Measurements from ENCODE around the gene CCDC51.
"Not testable (repeated sequence)": the region's sequence is repeated elsewhere in the genome, so short reads cannot be mapped to it uniquely, and the experiment has no call there.

CCDC51 gene

GRCh38 chr3:48439820-48440589 lies at the start of gene CCDC51, which contains the start of gene TMA7:
CCDC51 (minus strand) TSS chr3:48440119; CDS start chr3:48435128, 4,991 bp downstream.
TMA7 (plus strand) TSS chr3:48440257; CDS start chr3:48440297, 40 bp downstream.
- DNase-seq (ENCODE audit: low spot score) = peak; percentile 97

GRCh38 chr3:48486952-48487351 lies 47.0 kb upstream of the CCDC51 start:
- no peak for DNase-seq (ENCODE audit: low spot score)

- not testable (repeated sequence) for DNase-seq (ENCODE audit: low spot score)
These were observed 42.9 kb upstream of the CCDC51 start for GRCh38 chr3:48482822-48483221.

- DNase-seq (ENCODE audit: low spot score) = not testable (repeated sequence)
These were observed 41.0 kb upstream of the CCDC51 start for GRCh38 chr3:48480891-48481290.

- no peak for DNase-seq (ENCODE audit: low spot score)
These were observed 39.0 kb upstream of the CCDC51 start for GRCh38 chr3:48478626-48479555.

- no peak for DNase-seq (ENCODE audit: low spot score)
These were observed 38.1 kb upstream of the CCDC51 start for GRCh38 chr3:48477959-48478520.

GRCh38 chr3:48476426-48477053 lies 36.6 kb upstream of the CCDC51 start:
- no peak for DNase-seq (ENCODE audit: low spot score)

- no peak for DNase-seq (ENCODE audit: low spot score)
These were observed 35.3 kb upstream of the CCDC51 start for GRCh38 chr3:48475188-48475587.

- no peak for DNase-seq (ENCODE audit: low spot score)
These were observed 34.7 kb upstream of the CCDC51 start for GRCh38 chr3:48474619-48475018.

GRCh38 chr3:48474031-48474430 lies 34.1 kb upstream of the CCDC51 start:
- not testable (repeated sequence) for DNase-seq (ENCODE audit: low spot score)

GRCh38 chr3:48473617-48473952 lies 33.7 kb upstream of the CCDC51 start:
- DNase-seq (ENCODE audit: low spot score) = no peak

- peak; percentile 96 for DNase-seq (ENCODE audit: low spot score)
These were observed 33.2 kb upstream of the CCDC51 start for GRCh38 chr3:48472923-48473616.

GRCh38 chr3:48472673-48472922 lies 32.7 kb upstream of the CCDC51 start:
- no peak for DNase-seq (ENCODE audit: low spot score)

- no peak for DNase-seq (ENCODE audit: low spot score)
These were observed 30.4 kb upstream of the CCDC51 start for GRCh38 chr3:48470286-48470685.

GRCh38 chr3:48469046-48469915 lies 29.4 kb upstream of the CCDC51 start:
- no peak for DNase-seq (ENCODE audit: low spot score)

GRCh38 chr3:48468329-48468731 lies 28.4 kb upstream of the CCDC51 start:
- no peak for DNase-seq (ENCODE audit: low spot score)

- DNase-seq (ENCODE audit: low spot score) = no peak
These were observed 27.8 kb upstream of the CCDC51 start for GRCh38 chr3:48467473-48468267.

- no peak for DNase-seq (ENCODE audit: low spot score)
These were observed 27.2 kb upstream of the CCDC51 start for GRCh38 chr3:48467110-48467454.

GRCh38 chr3:48466386-48467109 lies 26.6 kb upstream of the CCDC51 start:
- DNase-seq (ENCODE audit: low spot score) = no peak
